GM18870 (cell line): ENCODE data around the gene CEMIP2.
"Not testable (repeated sequence)": the region's sequence is repeated elsewhere in the genome, so short reads cannot be mapped to it uniquely, and the experiment has no call there.

ENCODE experiments used
- ATAC-seq: cut with Tn5 transposase; IDR thresholded peaks from one replicate; pipeline ENCODE4 v1.9.1; 2021; ENCODE audit warnings: moderate library complexity; ENCODE audit not compliant: unreplicated experiment

CEMIP2 gene

GRCh38 chr9:71680189-71680980, 87.9 kb downstream of the CEMIP2 start:
- peak; percentile 57 for ATAC-seq

- no peak for ATAC-seq
Observed at GRCh38 chr9:71678999-71679398, 89.3 kb downstream of the CEMIP2 start.

GRCh38 chr9:71677209-71677608, 91.1 kb downstream of the CEMIP2 start:
- no peak for ATAC-seq

GRCh38 chr9:71676460-71676859, 91.9 kb downstream of the CEMIP2 start:
- ATAC-seq: peak; percentile 50

GRCh38 chr9:71675857-71676165, 92.5 kb downstream of the CEMIP2 start:
- no peak for ATAC-seq

GRCh38 chr9:71675105-71675856, 93.0 kb downstream of the CEMIP2 start:
- no peak for ATAC-seq

GRCh38 chr9:71672573-71672972, 95.7 kb downstream of the CEMIP2 start:
- ATAC-seq: no peak

GRCh38 chr9:71671289-71671688, 97.0 kb downstream of the CEMIP2 start:
- ATAC-seq: no peak

- ATAC-seq: peak; percentile 81
Observed at GRCh38 chr9:71670121-71670520, 98.2 kb downstream of the CEMIP2 start.

- no peak for ATAC-seq
Observed at GRCh38 chr9:71669284-71669995, 98.9 kb downstream of the CEMIP2 start.

GRCh38 chr9:71668717-71669116, 99.6 kb downstream of the CEMIP2 start:
- ATAC-seq: no peak

- no peak for ATAC-seq
Observed at GRCh38 chr9:71665247-71665646, 103.1 kb downstream of the CEMIP2 start.

- no peak for ATAC-seq
Observed at GRCh38 chr9:71664566-71664965, 103.7 kb downstream of the CEMIP2 start.

- no peak for ATAC-seq
Observed at GRCh38 chr9:71663931-71664459, 104.3 kb downstream of the CEMIP2 start.

GRCh38 chr9:71663216-71663615, 105.1 kb downstream of the CEMIP2 start:
- ATAC-seq: no peak

GRCh38 chr9:71662082-71662481, 106.2 kb downstream of the CEMIP2 start:
- no peak for ATAC-seq

GRCh38 chr9:71657276-71657675, 111.0 kb downstream of the CEMIP2 start:
- ATAC-seq: not testable (repeated sequence)

GRCh38 chr9:71656496-71656895, 111.8 kb downstream of the CEMIP2 start:
- ATAC-seq: no peak

GRCh38 chr9:71655778-71656177, 112.5 kb downstream of the CEMIP2 start:
- ATAC-seq: no peak

GRCh38 chr9:71655141-71655540, 113.2 kb downstream of the CEMIP2 start:
- ATAC-seq: no peak

- no peak for ATAC-seq
Observed at GRCh38 chr9:71652480-71652879, 115.8 kb downstream of the CEMIP2 start.

- no peak for ATAC-seq
Observed at GRCh38 chr9:71648453-71648852, 119.9 kb downstream of the CEMIP2 start.
